ENCODE data around the gene TRPC4AP. TPM values are rescaled to one million over a fixed set of nuclear protein-coding genes. Genes with fewer than 3 reads are reported as not detected.

Gene TRPC4AP
- total RNA-seq, 2 experiments from 2014 or later: 48.8 to 49.4 TPM

GRCh38 chr20:35015863-35016193 is 76.8 kb downstream of the TRPC4AP start:
- H3K27ac Mint-ChIP-seq: no peak overlapping the region
- peaks cover 34% of the 10 kb centered on the region for H3K36me3 Mint-ChIP-seq (ENCODE audit: low read depth)
- H3K27me3 Mint-ChIP-seq: no peaks in the 10 kb centered on the region
- POLR2A ChIA-PET: no interaction called here
- CTCF ChIA-PET: no interaction called here
- no peaks in the 10 kb centered on the region for H3K9me3 Mint-ChIP-seq
- H3K4me3 Mint-ChIP-seq: no peak overlapping the region
- DNase-seq: no peak
- H3K4me1 Mint-ChIP-seq: peaks cover 2% of the 10 kb centered on the region

DNA sequence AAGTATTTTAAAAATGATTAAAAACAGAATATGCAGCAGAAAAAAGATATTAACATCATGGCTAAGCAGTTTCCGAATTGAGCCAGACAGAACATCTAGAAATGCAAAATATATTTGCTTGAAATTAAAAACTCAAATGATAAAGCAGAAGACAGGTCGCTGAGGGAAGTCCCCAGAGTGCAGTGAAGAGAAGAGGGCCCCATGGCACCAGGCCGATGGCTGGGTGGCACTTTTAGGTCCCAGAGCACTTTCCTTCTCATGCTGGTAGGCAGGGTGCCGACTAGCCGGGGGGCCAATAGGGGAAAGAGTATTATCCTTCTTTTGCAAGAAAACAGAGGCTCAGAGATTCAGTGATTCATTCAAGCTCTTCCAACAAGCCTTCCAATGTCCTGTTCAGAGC is 78.1 kb downstream of the TRPC4AP start:
- Mint-ChIP-seq H3K9me3 (no peaks in the 10 kb centered on the region), H3K36me3 (ENCODE audit: low read depth) (peaks cover 37% of the 10 kb centered on the region), H3K4me1 (peaks cover 5% of the 10 kb centered on the region), H3K27me3 (no peaks in the 10 kb centered on the region), H3K4me3 (no peak overlapping the region), H3K27ac (no peak overlapping the region)
- POLR2A ChIA-PET: no interaction called here
- CTCF ChIA-PET: no interaction called here
- DNase-seq: no peak

DNA sequence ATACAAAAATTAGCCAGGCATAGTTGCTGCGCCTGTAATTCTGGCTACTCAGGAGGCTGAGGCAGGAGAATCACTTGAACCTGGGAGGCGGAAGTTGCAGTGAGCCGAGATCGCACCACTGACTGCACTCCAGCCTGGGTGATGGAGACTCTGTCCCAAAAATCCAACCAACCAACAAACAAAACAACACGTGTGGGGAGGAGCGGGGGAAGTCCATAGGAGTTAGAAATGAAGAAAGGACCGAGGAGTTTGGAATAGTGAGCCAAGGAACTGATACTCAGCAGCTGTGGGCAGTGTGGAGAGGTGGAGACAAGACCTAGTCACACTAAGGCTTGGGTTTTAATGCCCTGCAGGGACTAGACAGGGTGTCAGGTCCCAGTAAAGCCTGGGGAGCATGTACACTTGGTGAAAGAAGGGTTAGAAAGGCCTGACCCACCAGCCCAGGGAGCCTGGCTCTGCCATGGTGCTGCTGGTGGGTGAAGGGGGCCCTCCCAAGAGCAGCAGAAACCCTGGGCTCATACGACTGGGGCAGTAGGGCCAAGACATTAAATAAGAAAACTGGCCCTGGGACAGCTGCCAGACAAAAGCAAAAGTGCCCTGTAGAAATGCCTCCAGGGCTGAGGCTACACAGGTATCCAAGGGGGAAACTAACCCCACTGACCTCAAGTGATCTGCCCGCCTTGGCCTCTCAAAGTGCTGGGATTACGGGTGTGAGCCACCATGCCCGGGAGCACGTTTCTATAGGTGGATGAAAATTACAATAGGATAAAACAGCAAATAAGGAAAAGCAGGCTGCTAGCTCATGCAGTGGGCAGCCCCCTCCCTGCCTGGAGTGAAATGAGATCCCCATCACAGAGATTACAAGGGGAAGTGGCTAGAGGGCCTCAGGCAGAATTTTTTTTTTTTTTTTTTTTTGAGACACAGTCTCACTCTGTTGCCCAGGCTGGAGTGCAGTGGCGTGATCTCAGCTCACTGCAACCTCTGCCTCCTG is 78.9 kb downstream of the TRPC4AP start:
- H3K27ac Mint-ChIP-seq: no peak overlapping the region
- CTCF ChIA-PET: interaction anchor here (0.6 to 1.3 kb wide), 2 partner anchors 13 to 30 kb away, joined by 3 to 4 read pairs; no protein-coding TSS in a partner anchor
- H3K9me3 Mint-ChIP-seq: no peaks in the 10 kb centered on the region
- H3K36me3 Mint-ChIP-seq (ENCODE audit: low read depth): peaks cover 43% of the 10 kb centered on the region
- H3K4me3 Mint-ChIP-seq: no peak overlapping the region
- H3K27me3 Mint-ChIP-seq: no peaks in the 10 kb centered on the region
- POLR2A ChIA-PET: no interaction called here
- H3K4me1 Mint-ChIP-seq: peaks cover 5% of the 10 kb centered on the region
- no peak for DNase-seq

- POLR2A ChIA-PET: no interaction called here
- CTCF ChIA-PET: interaction anchor here (1.3 to 1.7 kb wide), 2 partner anchors 11 to 12 kb away, joined by 4 to 11 read pairs; no protein-coding TSS in a partner anchor
- no peak for DNase-seq
- H3K4me3 Mint-ChIP-seq: no peak overlapping the region
- no peaks in the 10 kb centered on the region for H3K27me3 Mint-ChIP-seq
- peaks cover 55% of the 10 kb centered on the region for H3K36me3 Mint-ChIP-seq (ENCODE audit: low read depth)
- H3K4me1 Mint-ChIP-seq: peaks cover 5% of the 10 kb centered on the region
- H3K27ac Mint-ChIP-seq: no peak overlapping the region
- H3K9me3 Mint-ChIP-seq: no peaks in the 10 kb centered on the region
These were observed 80.2 kb downstream of the TRPC4AP start for GRCh38 chr20:35012227-35013069.

DNA sequence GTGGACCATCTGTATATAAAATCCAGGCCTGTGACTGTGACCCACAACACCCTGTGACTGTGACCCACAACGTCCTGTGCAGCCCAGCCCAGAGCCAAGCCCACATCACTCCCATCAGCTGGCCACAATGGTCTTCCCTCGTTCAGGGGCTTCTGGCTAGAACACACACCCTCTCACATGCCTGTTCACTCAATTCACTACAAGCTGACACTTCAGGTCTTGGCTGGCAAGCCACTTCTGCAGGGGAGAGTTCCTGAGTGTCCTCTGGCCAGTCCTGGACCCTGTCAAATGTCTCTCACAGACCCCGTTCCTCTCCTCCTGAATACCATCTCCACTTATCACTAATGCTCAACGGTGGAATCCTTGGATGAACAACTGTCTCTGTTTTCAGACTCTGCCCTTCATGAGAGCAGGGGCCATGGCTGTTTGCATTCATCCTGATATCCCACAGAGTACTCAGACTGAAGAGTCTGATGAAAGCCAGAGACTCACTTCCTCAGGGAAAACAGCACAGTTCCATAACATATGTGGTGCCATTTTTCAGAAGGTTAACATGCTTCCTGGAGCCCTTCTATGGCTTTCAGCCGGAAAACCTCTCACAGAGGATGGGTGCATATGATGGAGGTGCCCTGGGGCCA is 80.9 kb downstream of the TRPC4AP start:
- H3K9me3 Mint-ChIP-seq: no peaks in the 10 kb centered on the region
- no peak overlapping the region for H3K27ac Mint-ChIP-seq
- H3K4me3 Mint-ChIP-seq: no peak overlapping the region
- H3K4me1 Mint-ChIP-seq: peaks cover 5% of the 10 kb centered on the region
- DNase-seq: no peak
- POLR2A ChIA-PET: no interaction called here
- H3K27me3 Mint-ChIP-seq: no peaks in the 10 kb centered on the region
- H3K36me3 Mint-ChIP-seq (ENCODE audit: low read depth): peaks cover 57% of the 10 kb centered on the region
- CTCF ChIA-PET: interaction anchor here (1.1 to 1.7 kb wide), 2 partner anchors 10 to 19 kb away, joined by 3 to 11 read pairs; no protein-coding TSS in a partner anchor

DNA sequence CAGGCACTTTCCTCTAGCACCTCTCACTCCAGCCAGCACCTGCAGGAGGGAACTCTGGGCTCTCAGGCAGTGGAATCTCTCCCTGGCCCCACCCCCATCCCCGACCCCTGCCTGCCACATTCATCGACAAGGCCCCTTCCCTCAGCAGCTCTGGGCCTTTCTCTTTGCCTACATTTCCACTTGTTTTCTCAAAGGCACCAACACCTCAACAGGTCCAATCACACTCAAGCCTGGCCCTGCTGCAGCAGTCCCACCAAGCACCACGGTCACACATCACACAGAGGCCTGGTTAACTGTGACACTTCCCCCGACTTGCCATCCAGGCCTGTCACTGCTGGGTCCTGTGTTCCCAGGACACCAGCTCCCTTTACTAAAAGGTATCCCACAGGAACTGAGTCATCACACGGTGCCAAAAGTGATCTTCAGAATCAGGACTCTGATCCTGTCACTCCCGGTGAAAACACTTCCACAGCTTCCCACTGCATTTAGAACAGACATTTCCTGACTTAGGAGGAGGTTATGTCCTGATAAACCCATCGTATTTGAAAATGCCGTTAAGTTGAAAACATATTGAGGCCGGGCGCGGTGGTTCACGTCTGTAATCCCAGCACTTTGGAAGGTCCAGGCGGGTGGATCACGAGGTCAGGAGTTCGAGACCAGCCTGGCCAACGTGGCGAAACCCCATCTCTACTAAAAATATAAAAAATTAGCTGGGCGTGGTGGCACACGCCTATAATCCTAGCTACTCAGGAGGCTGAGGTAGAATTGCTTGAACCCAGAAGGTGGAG is 82.0 kb downstream of the TRPC4AP start:
- peak overlapping the region; percentile 81 for H3K27ac Mint-ChIP-seq
- H3K4me1 Mint-ChIP-seq: peaks cover 5% of the 10 kb centered on the region
- no peak for DNase-seq
- ChIA-PET CTCF (interaction anchor here (1.0 to 1.7 kb wide), 5 partner anchors 8 to 258 kb away, joined by 3 to 11 read pairs (median 3); no protein-coding TSS in a partner anchor), POLR2A (no interaction called here)
- H3K27me3 Mint-ChIP-seq: no peaks in the 10 kb centered on the region
- H3K36me3 Mint-ChIP-seq (ENCODE audit: low read depth): peaks cover 55% of the 10 kb centered on the region
- H3K9me3 Mint-ChIP-seq: no peaks in the 10 kb centered on the region
- H3K4me3 Mint-ChIP-seq: no peak overlapping the region

DNA sequence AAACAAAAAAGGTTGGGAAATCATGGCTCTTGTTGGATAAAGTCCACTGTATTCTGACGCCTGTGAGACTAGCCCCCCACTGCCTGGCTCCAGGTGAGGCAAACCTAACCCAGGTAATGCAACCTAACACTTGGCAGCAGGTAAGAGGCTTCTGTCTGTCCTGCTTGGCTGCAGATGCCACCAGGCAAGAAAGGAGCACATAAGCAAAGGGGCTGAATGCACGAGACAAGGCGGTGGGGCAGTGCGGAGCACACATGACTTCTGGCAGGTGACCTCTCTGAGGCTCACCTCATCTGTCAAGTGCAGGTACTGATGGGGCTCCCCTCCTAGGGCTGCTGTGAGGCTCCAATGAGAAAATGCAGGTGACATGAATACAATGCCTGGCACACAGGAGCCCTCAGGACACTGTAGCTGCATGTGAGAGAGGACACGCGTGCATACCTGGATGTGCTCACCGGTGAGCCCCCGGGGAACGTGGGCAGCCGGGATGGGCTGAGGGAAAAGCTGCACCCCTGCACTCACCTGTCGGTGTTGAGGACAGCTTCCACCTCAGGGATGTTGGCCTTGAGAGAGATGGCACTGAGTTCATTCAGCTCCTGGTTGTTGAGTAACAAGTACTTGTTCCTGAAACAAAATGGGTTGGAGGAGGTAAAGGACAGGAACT is 82.8 kb downstream of the TRPC4AP start:
- H3K4me1 Mint-ChIP-seq: peaks cover 5% of the 10 kb centered on the region
- no peaks in the 10 kb centered on the region for H3K9me3 Mint-ChIP-seq
- DNase-seq: no peak
- POLR2A ChIA-PET: no interaction called here
- no peak overlapping the region for H3K4me3 Mint-ChIP-seq
- no peak overlapping the region for H3K27ac Mint-ChIP-seq
- H3K36me3 Mint-ChIP-seq (ENCODE audit: low read depth): peaks cover 54% of the 10 kb centered on the region
- no peaks in the 10 kb centered on the region for H3K27me3 Mint-ChIP-seq
- CTCF ChIA-PET: interaction anchor here (1.0 to 1.5 kb wide), 4 partner anchors 9 to 259 kb away, joined by 3 to 4 read pairs (median 3); no protein-coding TSS in a partner anchor

GRCh38 chr20:35008411-35009342 is 83.9 kb downstream of the TRPC4AP start:
- no peak overlapping the region for H3K4me3 Mint-ChIP-seq
- peaks cover 48% of the 10 kb centered on the region for H3K36me3 Mint-ChIP-seq (ENCODE audit: low read depth)
- H3K4me1 Mint-ChIP-seq: peaks cover 5% of the 10 kb centered on the region
- no peaks in the 10 kb centered on the region for H3K27me3 Mint-ChIP-seq
- DNase-seq: no peak
- CTCF ChIA-PET: interaction anchor here (1.2 kb wide), 1 partner anchor 24 kb away, joined by 3 read pairs; no protein-coding TSS in a partner anchor
- POLR2A ChIA-PET: no interaction called here
- H3K9me3 Mint-ChIP-seq: no peaks in the 10 kb centered on the region
- H3K27ac Mint-ChIP-seq: no peak overlapping the region

DNA sequence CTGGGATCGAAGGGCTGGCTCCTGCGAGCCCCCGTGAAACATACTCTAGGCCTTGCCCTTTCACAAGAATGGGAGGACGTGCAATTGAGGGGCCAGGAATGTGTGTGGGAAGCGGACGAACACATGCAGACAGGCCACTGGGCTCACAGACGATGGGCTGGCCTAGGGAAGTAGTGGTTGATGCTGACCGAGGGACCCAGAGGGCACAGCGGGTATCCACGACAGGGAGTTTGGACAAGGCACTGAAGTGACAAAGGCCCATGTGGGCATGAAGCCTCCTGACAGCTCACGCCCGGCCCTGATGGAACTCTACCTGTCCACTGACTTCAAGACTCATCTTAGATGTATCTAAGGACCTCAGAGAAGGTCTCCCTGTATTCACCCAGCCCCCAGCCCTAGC is 84.7 kb downstream of the TRPC4AP start:
- Mint-ChIP-seq H3K9me3 (no peaks in the 10 kb centered on the region), H3K27me3 (no peaks in the 10 kb centered on the region), H3K4me1 (peaks cover 5% of the 10 kb centered on the region), H3K4me3 (no peak overlapping the region), H3K36me3 (ENCODE audit: low read depth) (peaks cover 43% of the 10 kb centered on the region), H3K27ac (no peak overlapping the region)
- DNase-seq: no peak
- ChIA-PET POLR2A (no interaction called here), CTCF (no interaction called here)

- Mint-ChIP-seq H3K4me3 (no peak overlapping the region), H3K36me3 (ENCODE audit: low read depth) (peaks cover 40% of the 10 kb centered on the region), H3K27ac (no peak overlapping the region), H3K9me3 (no peaks in the 10 kb centered on the region), H3K4me1 (peaks cover 5% of the 10 kb centered on the region), H3K27me3 (no peaks in the 10 kb centered on the region)
- no peak for DNase-seq
- ChIA-PET POLR2A (no interaction called here), CTCF (no interaction called here)
These were observed 85.2 kb downstream of the TRPC4AP start for GRCh38 chr20:35007413-35007812.

DNA sequence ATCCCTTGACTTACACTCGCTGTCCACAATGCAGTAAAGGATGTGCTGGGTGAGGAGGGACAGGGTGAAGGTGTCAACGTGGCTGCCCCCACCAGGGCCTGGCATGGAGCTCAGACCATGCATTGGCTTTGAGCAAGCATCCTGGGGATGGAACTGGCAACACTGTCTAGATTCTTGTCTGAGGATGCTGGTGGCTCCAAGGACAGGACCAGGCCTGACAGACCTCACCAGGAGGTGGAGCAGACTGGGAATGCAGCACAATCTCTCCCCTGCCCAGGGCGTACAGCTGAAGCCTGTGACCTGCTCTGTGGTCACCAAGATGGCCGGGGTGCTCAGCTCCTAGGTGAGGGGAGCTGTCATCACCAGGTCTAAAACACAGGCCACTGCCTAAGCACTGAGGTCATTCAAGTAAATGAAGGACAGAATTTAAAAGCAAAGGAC is 86.1 kb downstream of the TRPC4AP start:
- Mint-ChIP-seq H3K27ac (no peak overlapping the region), H3K27me3 (no peaks in the 10 kb centered on the region), H3K36me3 (ENCODE audit: low read depth) (peaks cover 40% of the 10 kb centered on the region), H3K9me3 (no peaks in the 10 kb centered on the region), H3K4me3 (no peak overlapping the region), H3K4me1 (peaks cover 5% of the 10 kb centered on the region)
- ChIA-PET POLR2A (no interaction called here), CTCF (interaction anchor here (0.6 kb wide), 1 partner anchor 236 kb away, joined by 5 read pairs; no protein-coding TSS in a partner anchor)
- DNase-seq: no peak

All from activated CD4-positive, alpha-beta T cell treated with anti-CD3 and anti-CD28 coated beads, Interleukin-2, amount 10 ng/mL, durations not matched to agents 7 days and 5 days (primary cell).